Hindlimb muscle (tissue), 1 donor: ENCODE measurements around the gene JAG1. TPM values are rescaled to one million over a fixed set of nuclear protein-coding genes. Genes with fewer than 3 reads are reported as not detected.

Experiments used
- DNase-seq: peaks from one replicate; pipeline ENCODE4 v3.0.0-alpha.2; 2013
- polyA plus RNA-seq: library from polyadenylated mRNA; unstranded; fragments of 120-200 nt; gene quantifications from one replicate; pipeline ENCODE4 v1.2.1, GENCODE V29; 2013; ENCODE audit not compliant: insufficient read length

The JAG1 gene
- polyA plus RNA-seq, 1 donor, result 28.6 TPM

DNA sequence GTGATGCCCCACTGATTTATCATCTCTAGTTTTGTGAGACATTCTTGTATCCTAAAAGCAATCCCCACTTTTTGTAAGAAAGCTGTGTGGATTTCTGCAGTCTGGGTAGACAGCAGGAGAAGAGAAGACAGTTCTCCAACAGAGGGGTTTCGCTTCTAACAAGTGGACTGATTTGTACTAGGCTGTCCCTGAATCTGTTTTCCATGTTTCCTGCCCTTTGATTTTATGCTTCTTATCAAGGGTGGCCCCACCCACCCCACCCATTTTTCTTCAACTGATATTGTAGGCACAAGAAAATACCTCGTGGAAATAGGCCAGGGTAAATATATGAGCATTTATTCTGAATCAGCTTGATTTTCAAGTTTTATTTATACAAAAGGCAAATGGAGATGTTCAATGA lies 25.7 kb upstream of the JAG1 start:
- no peak for DNase-seq

DNA sequence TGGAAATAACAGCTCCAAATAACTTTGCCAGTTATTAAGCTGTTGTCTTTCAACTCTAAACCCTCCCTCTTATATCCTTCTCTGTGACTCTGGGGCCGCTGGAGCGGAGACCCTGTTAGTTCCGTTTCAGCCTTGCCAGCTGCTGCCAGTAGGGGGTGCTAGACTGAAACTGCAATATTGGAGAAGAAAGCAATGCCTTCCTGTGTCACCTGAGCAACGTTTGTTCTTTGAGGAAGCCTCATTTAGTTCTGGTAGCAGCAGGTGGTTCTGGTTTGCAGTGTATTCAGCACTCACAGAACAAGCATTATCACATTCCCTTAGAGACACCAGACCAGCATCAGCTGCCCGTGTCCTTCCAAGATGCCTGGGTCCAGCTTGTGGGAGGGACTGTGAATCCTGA lies 22.9 kb upstream of the JAG1 start:
- no peak for DNase-seq

DNA sequence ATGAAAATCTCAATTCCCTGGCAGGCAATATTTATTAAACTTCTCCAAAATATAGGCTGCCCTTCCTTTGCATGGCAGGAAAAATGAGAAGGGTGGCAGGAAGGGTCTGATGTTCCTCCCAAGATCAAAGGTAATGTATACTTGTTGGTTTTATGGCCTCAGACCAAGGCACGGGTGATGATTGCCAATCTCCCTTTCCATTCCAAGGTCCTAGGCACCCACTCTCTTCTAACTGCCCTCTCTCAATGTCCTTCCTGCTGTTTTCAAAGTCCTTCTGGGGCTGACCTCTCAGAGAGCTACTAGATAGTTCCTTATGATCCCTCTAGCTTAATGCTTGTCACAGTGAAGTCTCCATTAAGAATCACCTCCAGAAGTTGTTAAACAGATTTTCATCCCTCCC lies 15.6 kb upstream of the JAG1 start:
- no peak for DNase-seq

DNA sequence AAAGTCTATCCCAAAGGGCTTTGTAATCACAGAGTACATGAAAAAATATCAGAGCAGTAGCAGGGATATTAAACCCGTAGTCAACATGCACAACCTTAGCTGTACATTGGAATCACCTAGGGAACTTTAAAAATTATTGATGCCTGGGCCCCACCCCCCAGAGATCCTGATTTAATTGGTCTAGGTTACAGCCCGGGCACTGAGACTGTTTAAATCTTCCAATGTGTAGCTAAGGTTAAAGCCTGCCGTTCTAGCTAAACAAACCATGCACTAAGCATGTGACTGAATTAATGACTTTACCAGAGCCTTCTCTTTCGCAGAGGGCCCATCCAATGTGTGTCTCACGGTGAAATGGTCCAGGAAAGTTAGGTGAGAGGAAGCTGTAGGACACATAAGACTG lies 14.1 kb upstream of the JAG1 start:
- peak; percentile 20 for DNase-seq

DNA sequence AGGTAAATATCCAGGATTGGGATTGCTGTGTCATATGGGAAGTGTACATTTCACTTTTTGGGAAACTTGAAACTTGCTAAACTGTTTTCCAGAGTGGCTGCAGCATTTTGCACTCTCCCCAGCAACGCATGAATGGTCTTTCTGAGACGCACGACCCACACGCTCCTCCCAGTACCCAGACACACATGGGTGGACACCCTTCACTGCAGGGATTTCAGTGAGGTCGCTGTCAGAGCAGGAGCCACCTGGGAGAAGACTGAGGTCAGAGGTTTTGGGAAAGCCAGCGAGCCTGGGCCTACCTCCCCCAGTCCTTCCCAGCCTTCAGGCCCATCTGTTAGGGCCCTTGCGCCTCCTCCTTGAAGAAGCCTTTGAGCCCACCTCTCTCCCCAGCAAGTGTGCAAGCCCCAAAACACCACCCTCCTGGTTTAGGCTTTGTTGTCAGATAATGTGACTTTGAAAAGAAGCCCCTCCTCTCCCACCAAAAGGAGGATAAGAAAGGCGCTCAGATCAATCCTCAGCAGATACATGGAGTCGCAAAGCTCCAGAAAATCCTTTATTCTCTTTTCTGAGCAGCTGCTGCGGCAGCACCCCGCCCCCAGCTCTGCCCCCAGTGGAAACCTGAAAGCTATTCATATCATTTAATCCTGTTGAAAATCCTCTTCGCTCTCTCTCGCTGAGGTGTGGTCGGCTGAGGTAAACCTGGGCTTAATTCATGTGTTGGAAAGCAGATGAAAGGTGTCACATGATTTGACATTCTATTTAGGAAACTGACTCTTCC lies 12.7 kb upstream of the JAG1 start:
- DNase-seq, result no peak

DNA sequence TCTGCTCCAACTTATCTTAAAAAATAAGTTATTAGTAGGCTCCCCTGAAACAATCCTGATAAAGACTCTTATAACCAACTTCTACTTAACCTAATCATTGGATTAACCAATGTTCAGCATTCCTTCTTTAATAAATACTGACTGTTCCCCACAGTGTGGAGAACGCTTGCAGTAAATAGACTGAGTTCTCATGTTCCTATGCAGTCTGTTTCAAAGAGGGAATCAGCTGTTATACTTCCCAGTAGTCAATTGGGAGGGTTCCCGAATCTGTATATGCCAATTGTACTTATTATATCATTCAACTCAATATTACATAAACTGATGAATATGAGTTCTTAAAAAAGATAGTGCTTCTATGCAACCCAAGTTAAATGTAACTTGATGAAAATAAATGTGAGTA lies 9.7 kb upstream of the JAG1 start:
- no peak for DNase-seq

DNA sequence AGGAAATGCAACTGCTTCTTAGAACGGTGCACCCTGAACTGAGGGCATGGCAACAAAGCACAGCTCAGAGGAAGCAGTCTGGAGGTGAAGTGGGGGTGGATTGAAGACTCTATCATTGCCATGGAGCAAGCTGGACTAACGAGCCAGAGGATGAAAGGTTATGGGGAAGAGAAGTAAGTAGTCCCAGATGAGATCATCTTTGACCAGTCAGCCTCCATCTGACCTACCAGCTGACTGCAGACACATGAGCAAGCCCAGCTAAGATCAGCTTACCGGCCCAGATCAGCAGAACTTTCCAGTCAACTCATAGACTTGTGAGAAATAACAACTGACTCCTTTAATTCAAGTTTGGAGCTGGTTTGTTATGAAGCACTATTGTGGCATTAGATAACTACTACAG lies 9.1 kb upstream of the JAG1 start:
- DNase-seq, result no peak

DNA sequence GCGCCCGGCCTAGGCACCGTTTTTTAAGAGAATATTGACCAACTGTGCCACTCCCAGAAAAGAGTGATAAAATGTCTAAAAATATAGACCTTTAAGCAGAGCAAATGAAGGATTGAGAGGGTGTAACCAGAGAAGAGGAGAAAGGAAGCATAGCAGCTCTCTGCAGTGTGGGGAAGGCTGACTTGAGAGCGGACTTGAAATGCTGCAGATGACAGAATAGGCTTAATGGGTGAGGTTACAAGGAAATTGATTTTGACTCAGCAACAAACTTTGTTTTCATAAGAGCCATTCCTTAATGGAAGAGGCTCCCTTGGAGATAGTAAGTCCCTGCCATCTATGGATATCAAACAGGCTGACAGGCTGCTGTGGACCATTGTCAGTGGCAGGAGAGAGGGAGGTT lies 7.7 kb upstream of the JAG1 start:
- no peak for DNase-seq

DNA sequence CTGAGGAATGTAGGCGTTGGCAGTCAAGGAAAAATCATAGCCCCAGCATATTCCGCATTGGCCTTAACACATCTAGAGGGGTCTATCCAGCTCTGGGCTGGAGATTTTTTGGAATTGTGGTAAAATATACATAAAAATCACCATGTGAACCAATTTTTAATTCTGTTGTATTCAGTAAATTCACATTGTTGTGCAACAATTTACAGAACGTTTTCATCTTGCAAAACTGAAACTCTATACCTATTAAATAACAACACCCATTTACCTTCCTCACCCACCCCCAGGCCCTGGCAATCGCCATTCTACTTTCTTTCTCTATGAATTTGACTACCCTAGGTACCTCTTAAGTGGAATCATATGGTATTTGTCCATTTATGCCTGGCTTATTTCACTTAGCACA lies 6.8 kb upstream of the JAG1 start:
- DNase-seq, result no peak

DNA sequence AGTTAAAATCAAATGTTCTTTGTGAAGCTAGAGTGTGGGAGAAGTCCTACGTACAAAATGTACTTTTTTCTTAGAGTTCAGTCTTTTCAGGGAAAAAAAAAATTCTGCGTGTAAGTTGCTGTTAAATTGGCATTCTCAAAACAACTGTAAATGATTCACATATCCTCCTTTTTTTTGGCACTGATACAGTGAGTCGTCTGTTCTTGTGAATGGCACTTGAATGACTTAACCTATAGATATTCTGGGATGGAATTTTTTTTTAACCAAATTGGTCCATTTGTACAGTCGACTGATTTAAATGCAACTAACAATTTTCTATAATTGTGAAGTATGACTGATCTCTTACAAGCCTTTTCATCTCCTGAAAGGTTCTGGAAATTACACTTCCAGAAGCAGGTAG lies 5.5 kb upstream of the JAG1 start:
- no peak for DNase-seq

DNA sequence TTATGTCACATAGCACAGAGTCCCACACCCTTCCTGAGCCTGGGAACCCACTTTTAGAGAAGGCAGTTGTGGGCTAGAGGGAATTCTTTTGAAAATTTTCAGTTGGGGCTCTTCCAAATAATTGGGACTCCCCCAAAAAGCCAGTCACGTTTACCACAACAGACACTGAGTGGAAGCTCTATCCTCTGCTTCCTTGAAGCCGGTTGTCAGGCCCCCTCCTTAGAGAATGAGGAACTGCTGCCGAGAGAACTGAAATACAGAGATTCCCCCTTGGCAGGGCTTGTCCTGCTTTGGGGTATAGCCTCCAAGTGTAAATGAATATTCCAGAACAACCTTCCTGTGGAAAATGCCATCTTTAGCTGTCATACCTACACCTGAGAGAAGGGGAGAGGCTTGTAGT lies 2.7 kb upstream of the JAG1 start:
- DNase-seq, result no peak

DNA sequence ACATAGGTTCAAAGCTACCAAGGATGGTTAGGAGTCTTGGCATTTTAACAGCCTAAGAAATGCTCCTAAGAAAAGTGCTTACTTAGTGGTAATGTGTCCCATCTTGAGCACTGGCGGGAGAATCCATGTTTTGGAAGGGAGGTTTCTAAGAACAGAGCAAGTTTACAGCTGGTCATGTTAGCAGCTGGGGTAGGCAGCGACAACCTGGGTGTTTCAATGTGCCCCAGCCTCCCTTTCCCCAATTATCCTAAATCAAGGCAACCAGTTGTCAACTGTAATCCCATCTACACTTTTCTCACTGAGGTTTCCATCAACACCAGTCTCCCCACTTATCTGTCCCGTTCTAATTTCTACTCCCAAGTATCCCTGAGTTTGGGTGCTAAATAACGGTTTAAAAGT lies 1.6 kb upstream of the JAG1 start:
- DNase-seq, result no peak

DNA sequence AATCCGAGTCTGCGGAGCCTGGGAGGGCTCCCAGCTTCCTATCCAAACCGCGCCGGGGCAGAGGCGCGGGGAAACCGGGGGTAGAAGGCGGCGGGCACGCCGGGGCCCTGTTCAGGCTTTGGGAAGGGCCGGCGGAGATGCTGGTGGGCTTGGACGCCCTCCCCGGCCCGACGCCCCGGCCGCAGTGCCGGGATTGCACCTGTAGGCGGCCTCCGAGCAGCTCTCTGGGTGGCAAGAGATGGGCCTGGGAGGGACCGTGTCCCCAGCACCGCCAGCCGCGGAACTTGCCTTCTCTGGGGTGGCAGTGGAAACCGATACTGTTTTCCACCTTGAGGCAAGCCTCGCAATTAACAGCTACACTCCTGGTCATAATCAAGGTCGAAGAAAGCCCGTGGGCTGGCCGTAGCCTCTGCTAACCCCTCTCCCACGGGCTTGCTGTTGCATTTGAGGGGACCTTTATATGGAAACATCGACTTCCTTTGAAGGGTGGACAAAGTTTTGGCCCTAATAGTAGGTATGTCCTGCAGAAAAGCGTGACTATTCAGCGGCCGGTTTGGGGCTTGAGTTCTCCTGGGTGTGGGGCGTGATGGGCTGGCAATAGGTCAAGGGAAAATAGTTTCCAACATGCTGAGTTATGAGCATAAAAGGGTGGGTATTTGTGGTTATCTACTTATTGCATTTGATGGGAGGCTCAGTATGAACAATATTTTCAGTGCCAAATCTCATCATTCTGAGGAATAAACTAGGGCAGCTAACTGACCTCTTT lies 1.1 kb upstream of the JAG1 start:
- DNase-seq, result peak; percentile 81

DNA sequence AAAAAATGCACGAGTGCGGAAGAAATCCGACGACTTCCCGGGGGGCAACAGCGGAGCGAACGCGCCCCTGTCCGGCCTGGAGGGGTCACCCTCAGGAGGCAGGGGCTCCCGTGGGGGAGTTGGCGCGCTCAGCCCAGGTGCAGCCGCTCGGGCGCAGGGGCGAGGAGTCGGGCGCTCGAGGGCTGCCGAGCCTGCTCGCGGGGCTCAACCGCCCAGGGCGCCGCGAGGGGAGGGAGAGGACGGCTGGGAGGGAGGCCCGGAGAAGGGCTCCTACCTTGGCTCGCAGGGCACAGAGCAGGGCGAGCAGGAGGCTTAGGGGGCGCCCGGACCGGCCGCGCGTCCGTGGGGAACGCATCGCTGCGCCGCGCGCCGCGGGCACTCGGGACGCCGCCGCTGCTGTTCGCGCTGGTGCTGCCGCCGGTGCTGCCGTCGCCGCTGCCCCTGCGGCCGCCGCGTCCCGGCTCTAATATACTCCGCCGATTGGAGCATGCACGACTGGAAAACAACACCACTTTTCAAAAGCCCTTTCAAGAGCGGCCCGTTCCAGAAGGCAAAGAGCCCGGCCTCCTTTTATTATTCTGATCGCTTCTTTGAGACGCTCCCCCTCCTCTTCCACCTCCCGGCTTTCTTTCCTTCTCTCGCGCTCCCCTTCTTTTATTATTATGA lies 490 bp downstream of the JAG1 start:
- DNase-seq, result no peak

DNA sequence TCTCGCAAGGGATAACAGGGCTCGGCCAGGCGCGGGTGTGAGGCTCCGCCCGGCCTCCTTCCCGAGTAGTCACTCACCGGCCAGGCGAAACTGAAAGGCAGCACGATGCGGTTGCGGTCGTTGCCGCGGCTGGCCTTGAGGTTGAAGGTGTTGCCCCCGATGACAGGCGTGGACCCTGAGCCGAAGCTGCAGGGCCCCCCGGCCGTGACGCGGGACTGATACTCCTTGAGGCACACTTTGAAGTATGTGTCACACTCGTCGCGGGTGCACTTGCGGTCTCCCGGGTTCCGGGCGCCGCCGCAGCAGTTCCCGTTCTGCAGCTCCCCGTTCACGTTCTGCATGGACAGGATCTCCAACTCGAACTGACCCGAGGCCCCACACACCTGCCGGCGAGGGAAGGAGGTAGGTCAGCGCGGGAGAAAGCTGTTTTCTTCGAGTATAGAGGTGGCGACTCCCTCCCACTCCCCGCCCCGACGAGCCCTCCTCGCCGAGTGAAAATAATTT lies 1.1 kb downstream of the JAG1 start:
- DNase-seq, result peak; percentile 43

DNA sequence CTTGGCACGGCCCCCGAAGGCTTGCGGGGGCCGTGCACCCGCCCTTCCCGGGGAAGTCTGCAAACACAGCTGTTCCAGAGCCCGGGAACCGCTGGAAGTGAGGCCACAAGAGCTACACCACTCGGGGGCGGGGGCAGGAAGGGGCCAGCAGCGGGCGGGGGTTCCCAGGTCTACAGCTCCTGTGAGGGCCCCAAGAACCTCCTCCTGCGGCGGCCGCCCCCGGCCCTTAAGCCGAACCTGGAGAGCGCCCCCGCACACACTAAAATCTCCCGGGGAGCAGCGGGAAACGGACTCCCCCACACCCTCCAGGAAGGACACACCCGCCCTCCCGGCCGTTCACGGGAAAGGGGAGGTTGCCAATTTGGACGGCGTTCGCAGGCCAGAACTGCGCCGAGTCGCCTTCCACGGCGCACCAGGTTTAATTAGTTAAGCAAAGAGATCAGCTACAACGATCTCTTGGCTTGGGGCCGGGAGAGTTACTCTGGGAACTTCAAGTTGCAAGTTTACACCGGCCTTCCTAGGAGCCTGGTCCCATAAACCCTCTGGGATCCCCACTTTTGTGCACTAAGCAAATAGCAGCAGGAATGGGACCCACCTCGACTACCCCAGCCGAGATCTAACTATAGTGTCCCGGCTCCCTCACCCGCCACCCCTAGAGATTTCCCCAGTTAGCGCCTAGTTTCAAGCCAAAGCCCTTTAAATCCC lies 1.7 kb downstream of the JAG1 start:
- DNase-seq, result peak; percentile 71

DNA sequence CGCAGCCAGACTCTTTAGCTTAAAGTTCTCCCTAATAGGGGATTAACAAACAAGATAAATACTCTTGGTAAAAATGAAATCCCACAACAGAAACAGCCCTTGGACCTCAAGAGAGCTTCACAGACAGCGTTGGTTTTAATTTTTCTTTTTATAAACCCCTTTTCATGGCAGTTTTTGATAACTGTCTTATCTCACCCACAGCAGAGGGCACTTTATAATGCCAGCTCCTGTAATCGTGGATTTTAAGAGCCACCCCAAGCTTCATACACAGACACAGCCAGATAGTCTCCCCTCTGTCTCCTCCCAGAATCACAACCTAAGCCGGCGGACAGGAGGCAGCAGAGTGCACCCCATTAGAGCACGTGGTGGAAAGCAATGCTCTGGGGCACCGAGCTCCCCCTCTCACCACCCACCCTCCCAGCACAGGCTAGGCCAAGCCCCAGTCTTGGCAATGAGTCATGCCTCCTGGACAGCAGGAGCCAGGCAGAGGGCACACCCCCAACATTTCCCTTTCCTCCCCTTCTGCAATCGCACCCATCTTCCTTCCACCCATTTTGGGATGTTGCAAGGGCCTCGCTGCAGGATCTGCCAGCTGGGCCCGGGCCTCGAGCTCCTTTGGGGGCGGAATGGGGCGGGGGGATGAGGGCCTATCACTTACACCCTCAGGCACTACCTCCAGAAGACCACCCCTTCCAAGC lies 2.4 kb downstream of the JAG1 start:
- peak; percentile 74 for DNase-seq

DNA sequence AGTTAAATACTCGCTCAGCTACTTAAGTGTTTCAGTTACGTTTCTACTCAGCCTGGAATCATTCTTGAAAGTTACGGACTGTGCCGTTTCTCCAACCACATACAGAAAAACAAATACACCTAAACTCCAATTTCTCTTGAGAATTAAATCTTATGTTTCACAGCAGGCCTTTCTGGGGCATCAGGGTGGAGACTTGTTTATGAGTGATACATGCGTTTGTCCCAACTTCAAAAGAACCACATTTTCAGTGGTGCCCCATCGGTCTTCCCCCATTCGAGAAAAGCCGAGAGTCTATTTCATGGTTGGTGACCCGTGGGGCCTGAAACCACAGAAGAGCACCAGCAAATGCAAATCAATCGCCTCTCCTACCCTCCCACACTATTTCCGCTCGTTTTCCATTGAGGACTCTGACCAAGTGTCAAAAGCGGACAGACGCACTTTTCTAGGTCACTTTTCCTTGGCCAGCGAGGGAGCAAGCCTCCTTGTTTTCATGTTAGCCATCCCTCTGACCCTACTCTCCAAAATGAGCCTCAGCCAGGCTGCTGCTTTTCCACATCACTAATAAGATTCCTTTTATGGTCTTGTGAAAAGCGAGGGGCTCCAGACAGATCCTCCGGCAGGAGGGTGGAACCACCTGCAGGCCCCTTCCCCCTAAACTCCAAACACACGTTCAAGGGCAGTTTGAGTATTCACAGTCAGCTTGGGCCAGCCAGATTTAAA lies 3.1 kb downstream of the JAG1 start:
- no peak for DNase-seq

DNA sequence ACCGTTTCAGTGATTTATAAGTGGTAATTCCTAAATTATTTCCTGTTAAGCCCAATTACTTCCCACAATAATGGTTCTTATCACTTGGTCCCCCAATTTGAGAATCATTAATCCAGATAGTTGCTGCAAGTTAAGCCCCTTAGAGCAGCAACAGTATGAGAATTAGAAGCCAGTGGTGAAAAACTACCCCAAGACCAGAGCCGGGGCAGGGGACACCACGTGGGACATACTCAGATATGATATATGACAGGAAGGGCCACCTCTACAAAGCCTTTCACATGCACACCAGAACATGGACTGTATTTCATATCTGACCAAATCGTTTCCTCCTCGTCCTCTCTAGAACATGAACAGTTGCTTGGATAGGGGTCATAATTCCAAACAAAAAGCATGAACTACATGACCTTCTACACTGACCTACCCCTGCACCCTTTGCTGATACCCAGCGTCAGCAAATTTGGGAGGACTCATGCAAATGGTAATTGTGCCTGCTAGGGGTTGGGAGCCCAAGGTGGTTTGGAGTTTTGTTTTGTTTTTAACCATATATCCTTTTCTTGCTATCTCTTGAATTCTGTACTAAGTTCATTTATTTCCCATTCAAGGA lies 3.9 kb downstream of the JAG1 start:
- no peak for DNase-seq

DNA sequence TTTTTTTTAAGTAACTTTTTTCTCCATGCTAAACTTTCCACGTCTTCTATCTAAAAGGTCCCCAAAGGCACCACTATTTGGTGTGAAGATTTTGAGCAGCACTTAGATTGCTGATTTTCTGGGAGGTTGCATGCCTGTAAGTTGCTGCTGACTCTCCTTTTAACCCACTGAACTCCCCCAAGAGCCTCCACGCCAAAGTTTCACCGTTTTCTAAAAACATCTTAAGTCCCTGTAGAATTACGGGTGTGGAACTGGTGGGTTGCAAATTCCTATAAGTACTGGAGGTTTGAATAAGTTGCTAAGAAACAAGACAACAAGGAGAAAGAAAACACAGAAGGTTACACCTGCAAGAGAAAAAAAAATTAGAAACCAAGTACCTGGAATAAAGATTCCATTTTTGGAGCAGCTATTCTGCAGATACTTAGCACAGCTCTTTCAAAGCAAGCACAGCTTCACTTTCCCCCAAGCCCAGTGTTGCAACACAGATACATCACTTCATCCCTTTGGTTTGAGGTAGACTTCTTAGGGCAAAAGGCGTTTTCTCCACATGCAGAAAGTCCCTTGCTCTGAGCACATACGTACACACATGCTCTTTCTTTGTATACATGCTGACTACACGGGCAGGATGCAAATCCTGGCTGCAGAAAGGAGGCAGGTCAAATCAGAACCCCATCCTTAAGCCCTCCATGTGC lies 5.0 kb downstream of the JAG1 start:
- DNase-seq, result no peak
